Measurements from ENCODE around the gene KLHDC1.
"Not testable (repeated sequence)": the region's sequence is repeated elsewhere in the genome, so short reads cannot be mapped to it uniquely, and the experiment has no call there.

The KLHDC1 gene

DNA sequence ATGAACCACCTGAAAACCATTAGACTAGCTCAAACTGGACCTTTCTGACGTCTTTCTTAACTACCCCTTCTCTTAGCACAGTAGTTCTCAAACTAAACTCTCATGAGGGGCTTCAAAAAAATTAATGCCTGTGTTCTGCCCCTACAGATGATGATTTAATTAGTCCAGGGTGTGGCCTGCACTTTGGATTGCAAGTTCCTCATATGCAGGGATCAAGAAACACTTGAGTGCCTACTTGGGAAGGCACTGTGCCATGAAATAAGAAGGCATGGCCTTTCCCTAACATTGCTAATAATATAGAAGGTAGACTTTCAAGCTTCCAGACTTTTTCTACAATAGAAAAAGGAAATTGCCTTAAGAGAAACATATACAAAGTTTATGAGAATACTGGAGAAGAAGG is 52.3 kb downstream of the KLHDC1 start:
- no peak for DNase-seq (ENCODE audit: extremely low read depth, low read depth)
- TF ChIP-seq, protein P1, sequence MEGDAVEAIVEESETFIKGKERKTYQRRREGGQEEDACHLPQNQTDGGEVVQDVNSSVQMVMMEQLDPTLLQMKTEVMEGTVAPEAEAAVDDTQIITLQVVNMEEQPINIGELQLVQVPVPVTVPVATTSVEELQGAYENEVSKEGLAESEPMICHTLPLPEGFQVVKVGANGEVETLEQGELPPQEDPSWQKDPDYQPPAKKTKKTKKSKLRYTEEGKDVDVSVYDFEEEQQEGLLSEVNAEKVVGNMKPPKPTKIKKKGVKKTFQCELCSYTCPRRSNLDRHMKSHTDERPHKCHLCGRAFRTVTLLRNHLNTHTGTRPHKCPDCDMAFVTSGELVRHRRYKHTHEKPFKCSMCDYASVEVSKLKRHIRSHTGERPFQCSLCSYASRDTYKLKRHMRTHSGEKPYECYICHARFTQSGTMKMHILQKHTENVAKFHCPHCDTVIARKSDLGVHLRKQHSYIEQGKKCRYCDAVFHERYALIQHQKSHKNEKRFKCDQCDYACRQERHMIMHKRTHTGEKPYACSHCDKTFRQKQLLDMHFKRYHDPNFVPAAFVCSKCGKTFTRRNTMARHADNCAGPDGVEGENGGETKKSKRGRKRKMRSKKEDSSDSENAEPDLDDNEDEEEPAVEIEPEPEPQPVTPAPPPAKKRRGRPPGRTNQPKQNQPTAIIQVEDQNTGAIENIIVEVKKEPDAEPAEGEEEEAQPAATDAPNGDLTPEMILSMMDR (IDR thresholded peaks at IDR 0.05; ENCODE audit: low read depth, low read length): no peak

GRCh38 chr14:49746476-49746875 is 53.6 kb downstream of the KLHDC1 start:
- not testable (repeated sequence) for DNase-seq (ENCODE audit: extremely low read depth, low read depth)

- no peak for DNase-seq (ENCODE audit: extremely low read depth, low read depth)
- TF ChIP-seq, protein P1 (IDR thresholded peaks at IDR 0.05; ENCODE audit: low read depth, low read length): no peak
Measured at GRCh38 chr14:49754570-49755097, 61.7 kb downstream of the KLHDC1 start.

DNA sequence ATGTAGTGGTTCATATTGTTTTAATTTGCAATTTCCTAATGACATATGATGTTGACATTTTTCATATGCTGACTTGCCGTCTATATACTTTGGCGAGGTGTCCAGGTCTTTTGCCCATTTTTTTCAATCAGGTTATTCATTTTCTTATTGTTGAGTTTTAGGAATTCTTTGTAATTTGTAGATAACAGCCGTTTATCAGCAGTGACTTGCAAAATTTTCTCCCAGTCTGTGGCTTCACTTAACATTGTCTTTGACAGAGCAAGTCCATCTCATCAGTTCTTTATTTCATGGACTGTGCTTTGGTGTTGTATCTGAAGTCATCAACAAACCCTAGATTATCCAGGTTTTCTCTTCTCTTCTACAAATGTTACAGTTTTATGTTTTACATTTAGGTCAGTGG is 62.5 kb downstream of the KLHDC1 start:
- DNase-seq (ENCODE audit: extremely low read depth, low read depth): no peak
- TF ChIP-seq, protein P1 (IDR thresholded peaks at IDR 0.05; ENCODE audit: low read depth, low read length): no peak

DNA sequence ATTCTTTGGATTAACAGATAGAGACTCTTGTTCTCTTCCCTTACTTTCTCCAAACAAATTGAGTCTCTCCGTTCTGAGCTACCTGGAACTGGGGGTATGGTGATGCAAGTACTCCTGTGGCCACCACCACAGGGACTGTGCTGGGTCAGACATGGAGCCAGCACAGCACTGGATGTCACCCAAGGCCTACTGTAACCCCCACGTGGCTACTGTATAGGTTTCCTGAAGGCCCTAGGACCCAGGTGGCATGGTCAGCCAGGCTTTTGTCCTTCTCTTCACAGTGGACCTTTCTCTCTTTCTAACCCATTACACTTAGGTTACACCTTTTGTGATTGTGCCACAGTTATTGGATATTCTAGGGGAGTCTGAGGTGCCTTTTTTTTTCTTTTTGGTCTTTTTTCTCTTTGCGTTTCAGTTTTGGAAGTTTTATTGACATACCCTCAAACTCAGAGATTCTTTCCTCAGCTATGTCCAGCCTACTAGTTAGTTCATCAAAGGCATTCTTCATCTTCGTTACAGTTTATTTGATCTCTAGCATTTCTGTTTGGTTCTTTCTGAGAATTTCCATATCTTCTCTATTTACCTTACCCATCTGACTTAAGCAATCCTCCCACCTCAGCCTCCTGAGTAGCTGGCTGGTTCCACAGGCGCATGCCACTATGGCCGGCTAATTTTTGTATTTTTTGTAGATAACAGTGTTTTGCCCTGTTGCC is 69.1 kb downstream of the KLHDC1 start:
- TF ChIP-seq, protein P1 (IDR thresholded peaks at IDR 0.05; ENCODE audit: low read depth, low read length): no peak
- no peak for DNase-seq (ENCODE audit: extremely low read depth, low read depth)

GRCh38 chr14:49766839-49767238 is 73.9 kb downstream of the KLHDC1 start:
- TF ChIP-seq, protein P1 (IDR thresholded peaks at IDR 0.05; ENCODE audit: low read depth, low read length): no peak
- no peak for DNase-seq (ENCODE audit: extremely low read depth, low read depth)

GRCh38 chr14:49767270-49767570 is 74.3 kb downstream of the KLHDC1 start:
- DNase-seq (ENCODE audit: extremely low read depth, low read depth): no peak
- TF ChIP-seq, protein P1 (IDR thresholded peaks at IDR 0.05; ENCODE audit: low read depth, low read length): no peak
